Activated CD8-positive, alpha-beta T cell treated with anti-CD3 and anti-CD28 coated beads, Interleukin-2, amount 10 ng/mL, durations not matched to agents 7 days and 5 days (primary cell): ENCODE results near the gene CRKL. TPM values are rescaled to one million over a fixed set of nuclear protein-coding genes. Genes with fewer than 3 reads are reported as not detected.

Source experiments
- ATAC-seq: fragments of 150-1000 bp; cut with Tn5 transposase; one replicate; pipeline ENCODE4 v1.10.0; 2021; ENCODE audit warnings: moderate library complexity
- CTCF ChIA-PET: fragments of 350-600 bp; sonication (Branson Sonifier 250); formaldehyde crosslinking; loops from one replicate; lab custom pipeline; 2021; ENCODE audit warnings: antibody characterized with exemption; lab: Charles Lee
- POLR2A ChIA-PET: fragments of 350-600 bp; sonication (Branson Sonifier 250); formaldehyde crosslinking; loops from one replicate; lab custom pipeline; 2021; ENCODE audit warnings: antibody characterized with exemption; lab: Charles Lee
- DNase-seq: peaks from one replicate; pipeline ENCODE4 v3.0.0-alpha.2; 2020
- H3K27ac Mint-ChIP-seq: one replicate; pipeline ENCODE4 v1.8.0; 2021; ENCODE audit warnings: mild to moderate bottlenecking, mixed read lengths
- H3K27me3 Mint-ChIP-seq: one replicate; pipeline ENCODE4 v1.8.0; 2021; ENCODE audit warnings: low read depth, mixed read lengths
- H3K36me3 Mint-ChIP-seq: one replicate; pipeline ENCODE4 v1.8.0; 2021; ENCODE audit warnings: low read depth, mixed read lengths
- H3K4me1 Mint-ChIP-seq: one replicate; pipeline ENCODE4 v1.8.0; 2021; ENCODE audit warnings: low read depth, mixed read lengths
- H3K4me3 Mint-ChIP-seq: one replicate; pipeline ENCODE4 v1.8.0; 2021; ENCODE audit warnings: mild to moderate bottlenecking, mixed read lengths
- H3K9me3 Mint-ChIP-seq: one replicate; pipeline ENCODE4 v1.8.0; 2022; ENCODE audit warnings: mixed read lengths; ENCODE audit not compliant: insufficient read depth
- total RNA-seq, 2 experiments: library from RNA; stranded (reverse); gene quantifications; one replicate each; pipeline ENCODE4 v1.2.3, GENCODE V29; 2021

The CRKL gene
- total RNA-seq, 2 experiments from 2014 or later = 87.0 to 87.4 TPM

DNA sequence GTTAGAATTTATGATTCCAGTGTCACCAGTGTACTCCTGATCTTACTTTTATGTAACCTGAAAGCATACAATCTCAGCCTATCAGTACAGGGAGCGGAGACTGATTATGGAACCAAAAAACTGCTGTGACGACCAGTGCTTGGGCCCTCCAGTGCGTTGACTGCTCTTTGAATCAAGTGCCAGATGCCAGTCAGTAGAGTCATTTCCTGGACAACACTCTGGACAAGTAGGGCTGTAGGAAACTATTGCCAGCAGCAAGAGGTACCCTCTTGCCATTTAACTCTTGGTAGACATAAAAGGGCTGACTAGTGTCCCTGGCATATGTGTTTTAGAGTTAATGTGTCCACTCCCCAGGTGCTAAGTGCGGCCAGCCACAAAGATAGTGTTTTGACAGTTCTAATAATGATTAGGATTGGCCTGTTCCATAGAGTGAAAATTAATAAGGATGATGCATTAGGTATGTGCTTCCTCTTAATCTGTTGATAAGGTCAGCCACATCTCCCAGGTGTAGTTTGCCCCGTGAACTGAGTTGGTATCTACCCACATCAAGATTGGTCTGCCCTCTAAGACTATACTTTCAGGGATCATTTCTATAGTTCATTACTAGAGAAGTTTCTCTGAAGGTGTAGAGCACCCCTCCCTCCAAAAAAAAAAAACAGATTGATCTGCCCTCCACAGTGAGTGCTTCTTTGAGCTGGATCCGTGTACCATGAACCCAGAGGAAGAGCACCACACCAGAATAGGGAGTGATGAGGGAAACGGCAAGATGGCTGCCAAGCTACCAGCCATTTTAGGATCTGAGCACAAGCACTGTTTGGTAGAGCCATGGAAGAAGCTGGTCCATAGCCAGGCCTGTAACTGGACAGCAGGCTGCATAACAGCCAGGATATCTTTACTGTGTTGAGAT is 29.1 kb downstream of the CRKL start:
- peaks cover 47% of the 10 kb centered on the region for H3K4me1 Mint-ChIP-seq
- H3K4me3 Mint-ChIP-seq = no peak overlapping the region

DNA sequence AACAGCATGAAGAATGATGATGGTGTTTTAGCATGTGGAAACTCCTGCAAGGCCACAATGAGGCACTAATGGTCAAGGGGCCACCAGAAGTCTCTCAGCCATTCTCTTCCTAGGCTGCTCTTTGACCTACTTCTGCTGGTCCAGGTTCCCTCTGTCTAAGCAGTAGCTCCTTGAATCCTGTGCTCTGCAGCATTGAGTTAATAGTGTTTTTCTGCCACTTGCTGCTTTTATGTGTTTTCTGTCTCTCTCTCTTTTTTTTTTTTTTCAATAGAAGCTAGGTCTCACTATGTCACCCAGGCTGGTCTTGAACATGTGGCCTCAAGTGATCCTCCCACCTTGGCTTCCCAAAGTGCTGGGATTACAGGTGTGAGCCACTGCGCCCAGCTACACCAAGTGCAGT is 29.8 kb downstream of the CRKL start:
- Mint-ChIP-seq H3K4me1 (peaks cover 47% of the 10 kb centered on the region), H3K4me3 (no peak overlapping the region), H3K27ac (no peak overlapping the region), H3K9me3 (no peaks in the 10 kb centered on the region), H3K27me3 (no peaks in the 10 kb centered on the region), H3K36me3 (peaks cover 50% of the 10 kb centered on the region)
- no peak for ATAC-seq
- ChIA-PET POLR2A (no interaction called here), CTCF (no interaction called here)
- no peak for DNase-seq

More for the DNA sequence above, 29.1 kb downstream of the CRKL start:
- Mint-ChIP-seq H3K27ac (no peak overlapping the region), H3K36me3 (peaks cover 49% of the 10 kb centered on the region), H3K9me3 (no peaks in the 10 kb centered on the region), H3K27me3 (no peaks in the 10 kb centered on the region)
- ChIA-PET POLR2A (no interaction called here), CTCF (no interaction called here)
- DNase-seq = no peak
- ATAC-seq = no peak

- CTCF ChIA-PET = interaction anchor here (0.7 kb wide), 1 partner anchor 27 kb away, joined by 3 read pairs; no protein-coding TSS in a partner anchor
Measured at GRCh38 chr22:20948450-20948849, 31.2 kb downstream of the CRKL start.

GRCh38 chr22:20948989-20949388 is 31.8 kb downstream of the CRKL start:
- ChIA-PET POLR2A (interaction anchor here (0.6 kb wide), 1 partner anchor 33 kb away, joined by 3 read pairs; the partner anchor contains the start of gene LZTR1), CTCF (no interaction called here)
- ATAC-seq (no peak), DNase-seq (no peak)
- Mint-ChIP-seq H3K4me1 (peaks cover 42% of the 10 kb centered on the region), H3K27ac (no peak overlapping the region), H3K9me3 (no peaks in the 10 kb centered on the region), H3K27me3 (no peaks in the 10 kb centered on the region), H3K4me3 (no peak overlapping the region), H3K36me3 (peaks cover 54% of the 10 kb centered on the region)

More at GRCh38 chr22:20948450-20948849, 31.2 kb downstream of the CRKL start:
- Mint-ChIP-seq H3K4me3 (no peak overlapping the region), H3K36me3 (peaks cover 49% of the 10 kb centered on the region), H3K27me3 (no peaks in the 10 kb centered on the region), H3K27ac (no peak overlapping the region), H3K9me3 (no peaks in the 10 kb centered on the region), H3K4me1 (peaks cover 44% of the 10 kb centered on the region)
- no peak for DNase-seq
- no peak for ATAC-seq
- POLR2A ChIA-PET = no interaction called here

DNA sequence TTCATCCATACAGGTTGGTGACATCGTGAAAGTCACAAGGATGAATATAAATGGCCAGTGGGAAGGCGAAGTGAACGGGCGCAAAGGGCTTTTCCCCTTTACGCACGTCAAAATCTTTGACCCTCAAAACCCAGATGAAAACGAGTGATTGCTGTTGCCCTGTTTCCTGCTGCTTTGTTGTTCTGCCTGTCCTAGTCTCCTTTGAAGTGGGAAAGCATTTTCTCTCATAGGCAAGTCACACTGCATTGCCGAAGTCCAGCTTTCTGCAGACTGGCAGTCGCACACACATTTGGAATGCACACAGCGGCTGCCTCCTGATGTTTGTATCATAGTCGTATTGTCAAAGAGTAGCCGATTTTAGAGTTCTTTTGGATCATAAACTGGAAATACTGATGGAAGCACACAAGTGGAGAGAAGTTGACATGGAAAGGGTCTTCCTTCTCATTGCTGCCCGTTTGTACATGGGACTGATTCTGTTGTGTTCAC is 32.5 kb downstream of the CRKL start:
- no peak for DNase-seq
- Mint-ChIP-seq H3K27me3 (no peaks in the 10 kb centered on the region), H3K4me3 (no peak overlapping the region), H3K4me1 (peaks cover 42% of the 10 kb centered on the region), H3K9me3 (no peaks in the 10 kb centered on the region), H3K36me3 (peaks cover 54% of the 10 kb centered on the region), H3K27ac (peak overlapping the region; percentile 73)
- POLR2A ChIA-PET = interaction anchor here (0.6 kb wide), 1 partner anchor 32 kb away, joined by 3 read pairs; the partner anchor contains the start of gene LZTR1
- CTCF ChIA-PET = no interaction called here
- no peak for ATAC-seq

DNA sequence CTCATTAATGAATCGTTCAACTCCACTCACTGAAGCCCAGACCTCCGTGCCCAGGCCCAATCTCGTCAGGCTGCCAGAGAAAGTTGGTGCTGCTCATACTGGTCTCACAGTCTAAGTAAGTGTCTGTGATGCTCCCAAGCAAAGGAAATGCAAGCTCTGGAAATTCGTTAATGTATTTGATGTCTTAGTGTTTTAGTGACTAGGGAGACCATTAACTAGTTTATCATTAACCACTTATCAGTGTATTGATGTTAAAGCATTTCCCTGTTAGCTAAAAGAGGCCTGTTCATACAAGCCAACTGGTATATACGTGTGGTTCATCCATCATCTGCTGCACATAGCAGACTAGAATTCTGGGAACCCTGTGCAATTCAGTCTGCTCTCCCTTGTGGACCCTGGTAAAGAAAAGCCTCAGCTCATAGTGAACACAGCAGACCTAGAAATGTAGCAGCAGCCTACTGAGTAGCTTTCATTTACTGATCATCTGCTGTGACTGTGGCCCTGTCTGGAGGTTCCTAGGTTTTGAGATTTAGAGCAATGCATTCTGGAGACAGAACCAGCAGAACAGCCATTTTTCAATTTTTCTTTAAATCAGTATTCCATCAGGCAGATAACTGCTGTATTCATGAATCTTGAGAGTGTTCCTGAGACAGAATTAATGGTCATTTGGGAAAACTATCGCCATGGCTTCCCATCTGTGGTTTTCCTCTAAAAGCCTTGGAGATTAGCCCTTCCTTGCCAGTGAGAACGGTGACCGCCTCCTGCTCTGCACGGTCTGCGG is 34.1 kb downstream of the CRKL start:
- Mint-ChIP-seq H3K4me1 (peaks cover 30% of the 10 kb centered on the region), H3K27me3 (peaks cover 2% of the 10 kb centered on the region), H3K27ac (no peak overlapping the region), H3K4me3 (no peak overlapping the region), H3K9me3 (no peaks in the 10 kb centered on the region), H3K36me3 (peaks cover 48% of the 10 kb centered on the region)
- POLR2A ChIA-PET = no interaction called here
- CTCF ChIA-PET = interaction anchor here (1.1 kb wide), 1 partner anchor 20 kb away, joined by 3 read pairs; no protein-coding TSS in a partner anchor
- no peak for DNase-seq
- no peak for ATAC-seq

- DNase-seq = no peak
- Mint-ChIP-seq H3K27ac (no peak overlapping the region), H3K4me1 (peaks cover 25% of the 10 kb centered on the region), H3K27me3 (peaks cover 2% of the 10 kb centered on the region), H3K36me3 (peaks cover 43% of the 10 kb centered on the region), H3K4me3 (no peak overlapping the region), H3K9me3 (no peaks in the 10 kb centered on the region)
- ChIA-PET CTCF (interaction anchor here (0.8 to 2.4 kb wide), 3 partner anchors 11 to 30 kb away, joined by 3 to 9 read pairs (median 3); partner anchors contain the start of gene LZTR1), POLR2A (no interaction called here)
- no peak for ATAC-seq
Measured at GRCh38 chr22:20951932-20952380, 34.7 kb downstream of the CRKL start.

DNA sequence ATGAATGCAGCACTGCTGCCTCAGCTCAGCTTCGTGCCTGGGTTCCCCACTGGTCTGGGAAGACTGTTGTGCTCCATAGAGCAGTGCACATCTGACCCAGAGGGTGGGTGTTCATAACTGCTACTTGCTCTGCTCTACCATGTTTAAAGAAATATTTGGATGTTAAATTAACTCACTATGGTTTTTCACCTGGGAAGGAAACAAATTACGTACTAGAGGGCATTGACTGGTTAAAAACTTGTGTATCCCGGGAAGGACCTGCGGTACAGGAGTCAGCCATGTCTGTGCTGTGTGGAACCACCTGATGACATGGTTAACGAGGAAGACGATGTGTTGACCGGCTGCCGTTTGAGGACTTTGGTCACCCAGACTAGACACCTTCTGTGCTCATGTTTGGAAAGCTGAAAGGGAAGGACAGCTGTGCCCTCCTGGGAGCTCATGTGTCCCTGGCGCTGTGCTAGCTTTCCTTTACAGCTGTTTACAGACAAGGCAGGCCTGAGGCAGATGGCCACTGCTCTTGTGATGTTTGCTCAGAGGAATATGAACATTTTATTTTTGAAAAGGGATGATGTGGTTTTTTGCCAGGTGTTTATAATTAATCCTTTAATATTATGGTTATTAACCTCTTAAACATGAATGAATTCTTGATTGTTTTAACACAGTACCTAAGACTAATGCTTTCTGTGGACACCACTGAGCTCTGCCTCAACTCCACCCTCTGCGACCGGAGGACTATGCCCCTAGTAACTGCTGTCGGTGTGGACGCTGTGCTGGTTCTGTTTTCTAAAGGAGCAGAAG is 35.5 kb downstream of the CRKL start:
- CTCF ChIA-PET = interaction anchor here (0.8 to 2.4 kb wide), 5 partner anchors 10 to 149 kb away, joined by 3 to 9 read pairs (median 3); partner anchors contain the start of gene LZTR1

DNA sequence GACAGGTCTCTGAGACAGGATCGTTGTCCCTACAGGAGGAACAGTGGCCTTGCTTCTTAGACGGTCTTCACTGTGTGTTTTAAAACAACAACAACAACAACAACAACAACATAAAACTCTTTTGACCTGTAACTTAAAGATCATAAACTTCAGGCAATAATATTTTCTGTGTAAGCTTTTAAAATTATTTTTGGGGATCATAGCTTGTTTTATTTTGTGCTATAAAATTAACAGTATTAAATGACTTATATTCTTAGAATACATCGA is 36.1 kb downstream of the CRKL start:
- no peak for ATAC-seq
- Mint-ChIP-seq H3K4me1 (peaks cover 23% of the 10 kb centered on the region), H3K9me3 (no peaks in the 10 kb centered on the region), H3K27me3 (peaks cover 12% of the 10 kb centered on the region), H3K36me3 (peaks cover 37% of the 10 kb centered on the region), H3K4me3 (no peak overlapping the region), H3K27ac (no peak overlapping the region)
- ChIA-PET POLR2A (no interaction called here), CTCF (interaction anchor here (0.9 to 2.4 kb wide), 3 partner anchors 9 to 149 kb away, joined by 3 to 9 read pairs (median 4); no protein-coding TSS in a partner anchor)
- no peak for DNase-seq

More for the DNA sequence above, 35.5 kb downstream of the CRKL start:
- no peaks in the 10 kb centered on the region for H3K9me3 Mint-ChIP-seq
- ATAC-seq = no peak
- H3K27me3 Mint-ChIP-seq = peaks cover 6% of the 10 kb centered on the region
- H3K27ac Mint-ChIP-seq = no peak overlapping the region
- peaks cover 41% of the 10 kb centered on the region for H3K36me3 Mint-ChIP-seq
- no peak overlapping the region for H3K4me3 Mint-ChIP-seq
- POLR2A ChIA-PET = no interaction called here
- H3K4me1 Mint-ChIP-seq = peaks cover 28% of the 10 kb centered on the region
- no peak for DNase-seq

DNA sequence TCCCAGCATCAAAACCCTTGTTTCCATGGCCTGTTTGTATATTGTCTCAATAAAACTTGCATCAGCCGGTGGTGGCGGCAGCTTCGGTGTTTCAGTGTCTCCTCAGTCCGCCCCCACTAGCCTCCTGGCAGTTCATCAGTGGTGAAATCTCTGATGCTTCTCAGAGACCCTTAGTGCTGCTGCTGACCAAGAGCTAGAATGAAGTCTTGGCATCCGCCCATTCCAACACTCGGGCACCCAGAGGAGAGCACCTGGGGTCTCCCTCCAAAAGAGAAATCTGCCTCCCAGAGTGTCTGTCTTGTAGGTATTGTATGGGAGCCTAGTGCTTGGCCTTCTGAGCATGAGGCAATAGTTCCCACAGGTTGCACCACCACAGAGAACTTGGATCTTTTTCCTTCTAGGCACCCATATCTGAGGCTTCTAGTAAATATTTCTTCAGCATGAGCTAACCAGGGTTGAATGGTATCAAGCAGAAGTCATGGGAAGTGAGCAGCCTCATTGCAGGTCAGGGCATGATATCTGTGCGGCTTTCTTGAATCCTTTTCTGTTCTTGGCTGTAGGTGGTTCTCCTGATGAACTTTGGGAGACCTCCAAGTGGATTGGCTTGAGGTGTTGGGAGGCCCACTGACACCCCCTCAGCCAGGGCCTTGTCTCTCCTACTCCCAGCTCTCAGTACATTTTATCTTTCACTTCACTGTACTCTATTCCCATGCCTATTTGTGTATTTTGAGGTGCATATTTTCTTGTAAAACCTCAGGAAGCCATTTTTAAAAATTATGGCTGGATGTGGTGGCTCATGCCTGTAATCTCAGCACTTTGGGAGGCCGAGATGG is 36.7 kb downstream of the CRKL start:
- ChIA-PET POLR2A (no interaction called here), CTCF (interaction anchor here (0.9 to 2.4 kb wide), 3 partner anchors 9 to 150 kb away, joined by 3 to 9 read pairs (median 4); no protein-coding TSS in a partner anchor)
- Mint-ChIP-seq H3K27ac (no peak overlapping the region), H3K9me3 (no peaks in the 10 kb centered on the region), H3K4me1 (peaks cover 17% of the 10 kb centered on the region), H3K4me3 (no peak overlapping the region), H3K36me3 (peaks cover 35% of the 10 kb centered on the region), H3K27me3 (peaks cover 13% of the 10 kb centered on the region)
- ATAC-seq (no peak), DNase-seq (no peak)
